ENCODE results near the gene PDE6D.
"Not testable (repeated sequence)": the region's sequence is repeated elsewhere in the genome, so short reads cannot be mapped to it uniquely, and the experiment has no call there.

Gene PDE6D

GRCh38 chr2:231712451-231713021 is 68.5 kb downstream of the PDE6D start:
- Histone ChIP-seq H3K4me1 (ENCODE audit: control insufficient read depth in 1 of 2, insufficient read depth in 2 of 2, low read length in 2 of 2) (peaks cover 25 to 36% of the 10 kb centered on the region in 2 donors), H3K4me3 (ENCODE audit: low read depth in 1 of 2, low read length in 2 of 2) (peak overlapping the region; percentile 85 to 93), H3K36me3 (ENCODE audit: control insufficient read depth in 1 of 2, insufficient read depth in 2 of 2, low read length in 2 of 2) (peaks cover 10 to 19% of the 10 kb centered on the region in 2 donors), H3K9ac (ENCODE audit: low read depth in 1 of 2, low read length in 2 of 2) (peak overlapping the region; percentile 90 to 91)
- H3K27ac ChIP-seq (ENCODE audit: low read depth, low read length); H3K27me3 ChIP-seq (ENCODE audit: control insufficient read depth in 1 of 2, insufficient read depth in 2 of 2, low read length in 2 of 2); H3K9me3 ChIP-seq (ENCODE audit: control insufficient read depth in 1 of 2, low read length in 2 of 2): not testable (repeated sequence)

GRCh38 chr2:231711677-231712450 is 69.2 kb downstream of the PDE6D start:
- peaks cover 25 to 36% of the 10 kb centered on the region in 2 donors for H3K4me1 ChIP-seq (ENCODE audit: control insufficient read depth in 1 of 2, insufficient read depth in 2 of 2, low read length in 2 of 2)

GRCh38 chr2:231710799-231711676 is 70.0 kb downstream of the PDE6D start:
- H3K9me3 ChIP-seq (ENCODE audit: control insufficient read depth in 1 of 2, low read length in 2 of 2): no peaks in the 10 kb centered on the region
- H3K4me1 ChIP-seq (ENCODE audit: control insufficient read depth in 1 of 2, insufficient read depth in 2 of 2, low read length in 2 of 2): peaks cover 25 to 36% of the 10 kb centered on the region in 2 donors
- peak overlapping the region; percentile 85 to 93 for H3K4me3 ChIP-seq (ENCODE audit: low read depth in 1 of 2, low read length in 2 of 2)
- peak overlapping the region; percentile 88 for H3K27ac ChIP-seq (ENCODE audit: low read depth, low read length)
- H3K36me3 ChIP-seq (ENCODE audit: control insufficient read depth in 1 of 2, insufficient read depth in 2 of 2, low read length in 2 of 2): peaks cover 10 to 19% of the 10 kb centered on the region in 2 donors
- no peaks in the 10 kb centered on the region for H3K27me3 ChIP-seq (ENCODE audit: control insufficient read depth in 1 of 2, insufficient read depth in 2 of 2, low read length in 2 of 2)
- H3K9ac ChIP-seq (ENCODE audit: low read depth in 1 of 2, low read length in 2 of 2): peak overlapping the region; percentile 90 to 91

More at GRCh38 chr2:231711677-231712450, 69.2 kb downstream of the PDE6D start:
- Histone ChIP-seq H3K9me3 (ENCODE audit: control insufficient read depth in 1 of 2, low read length in 2 of 2) (no peaks in the 10 kb centered on the region), H3K27ac (ENCODE audit: low read depth, low read length) (peak overlapping the region; percentile 88), H3K27me3 (ENCODE audit: control insufficient read depth in 1 of 2, insufficient read depth in 2 of 2, low read length in 2 of 2) (no peaks in the 10 kb centered on the region), H3K9ac (ENCODE audit: low read depth in 1 of 2, low read length in 2 of 2) (peak overlapping the region; percentile 90 to 91), H3K36me3 (ENCODE audit: control insufficient read depth in 1 of 2, insufficient read depth in 2 of 2, low read length in 2 of 2) (peaks cover 10 to 19% of the 10 kb centered on the region in 2 donors), H3K4me3 (ENCODE audit: low read depth in 1 of 2, low read length in 2 of 2) (peak overlapping the region; percentile 85 to 93)

GRCh38 chr2:231709981-231710798 is 70.9 kb downstream of the PDE6D start:
- peak overlapping the region; percentile 96 to 97 for H3K9ac ChIP-seq (ENCODE audit: low read depth in 1 of 2, low read length in 2 of 2)
- H3K27ac ChIP-seq (ENCODE audit: low read depth, low read length): peak overlapping the region; percentile 98
- H3K4me3 ChIP-seq (ENCODE audit: low read depth in 1 of 2, low read length in 2 of 2): peak overlapping the region; percentile 85 to 93
- peaks cover 25 to 41% of the 10 kb centered on the region in 2 donors for H3K4me1 ChIP-seq (ENCODE audit: control insufficient read depth in 1 of 2, insufficient read depth in 2 of 2, low read length in 2 of 2)
- H3K27me3 ChIP-seq (ENCODE audit: control insufficient read depth in 1 of 2, insufficient read depth in 2 of 2, low read length in 2 of 2): no peaks in the 10 kb centered on the region
- H3K36me3 ChIP-seq (ENCODE audit: control insufficient read depth in 1 of 2, insufficient read depth in 2 of 2, low read length in 2 of 2): peaks cover 10 to 19% of the 10 kb centered on the region in 2 donors
- no peaks in the 10 kb centered on the region for H3K9me3 ChIP-seq (ENCODE audit: control insufficient read depth in 1 of 2, low read length in 2 of 2)

GRCh38 chr2:231709636-231709980 is 71.5 kb downstream of the PDE6D start:
- Histone ChIP-seq H3K4me3 (ENCODE audit: low read depth in 1 of 2, low read length in 2 of 2) (peak overlapping the region; percentile 83 to 92), H3K9ac (ENCODE audit: low read depth in 1 of 2, low read length in 2 of 2) (peak overlapping the region; percentile 96 to 97), H3K36me3 (ENCODE audit: control insufficient read depth in 1 of 2, insufficient read depth in 2 of 2, low read length in 2 of 2) (peaks cover 10 to 19% of the 10 kb centered on the region in 2 donors), H3K4me1 (ENCODE audit: control insufficient read depth in 1 of 2, insufficient read depth in 2 of 2, low read length in 2 of 2) (peaks cover 21 to 39% of the 10 kb centered on the region in 2 donors), H3K27ac (ENCODE audit: low read depth, low read length) (peak overlapping the region; percentile 98), H3K9me3 (ENCODE audit: control insufficient read depth in 1 of 2, low read length in 2 of 2) (no peaks in the 10 kb centered on the region), H3K27me3 (ENCODE audit: control insufficient read depth in 1 of 2, insufficient read depth in 2 of 2, low read length in 2 of 2) (no peaks in the 10 kb centered on the region)

- H3K9me3 ChIP-seq (ENCODE audit: control insufficient read depth in 1 of 2, low read length in 2 of 2): no peaks in the 10 kb centered on the region
- no peaks in the 10 kb centered on the region for H3K27me3 ChIP-seq (ENCODE audit: control insufficient read depth in 1 of 2, insufficient read depth in 2 of 2, low read length in 2 of 2)
- peak overlapping the region; percentile 83 to 92 for H3K4me3 ChIP-seq (ENCODE audit: low read depth in 1 of 2, low read length in 2 of 2)
- peaks cover 21 to 33% of the 10 kb centered on the region in 2 donors for H3K4me1 ChIP-seq (ENCODE audit: control insufficient read depth in 1 of 2, insufficient read depth in 2 of 2, low read length in 2 of 2)
- peaks cover 10 to 15% of the 10 kb centered on the region in 2 donors for H3K36me3 ChIP-seq (ENCODE audit: control insufficient read depth in 1 of 2, insufficient read depth in 2 of 2, low read length in 2 of 2)
- peak overlapping the region; percentile 98 for H3K27ac ChIP-seq (ENCODE audit: low read depth, low read length)
- peak overlapping the region; percentile 96 to 97 for H3K9ac ChIP-seq (ENCODE audit: low read depth in 1 of 2, low read length in 2 of 2)
These were observed 72.1 kb downstream of the PDE6D start for GRCh38 chr2:231708773-231709635.

GRCh38 chr2:231707927-231708772 is 72.9 kb downstream of the PDE6D start, which contains the start of gene PTMA:
TSS of gene PTMA (plus strand) at chr2:231708525. CDS start at chr2:231708707, 182 bp downstream.
- no peaks in the 10 kb centered on the region for H3K27me3 ChIP-seq (ENCODE audit: control insufficient read depth in 1 of 2, insufficient read depth in 2 of 2, low read length in 2 of 2)

GRCh38 chr2:231707625-231707926 is 73.5 kb downstream of the PDE6D start:
- no peaks in the 10 kb centered on the region for H3K27me3 ChIP-seq (ENCODE audit: control insufficient read depth in 1 of 2, insufficient read depth in 2 of 2, low read length in 2 of 2)
- H3K36me3 ChIP-seq (ENCODE audit: control insufficient read depth in 1 of 2, insufficient read depth in 2 of 2, low read length in 2 of 2): peaks cover 9 to 10% of the 10 kb centered on the region in 2 donors
- peak overlapping the region; percentile 100 for H3K27ac ChIP-seq (ENCODE audit: low read depth, low read length)
- no peaks in the 10 kb centered on the region for H3K9me3 ChIP-seq (ENCODE audit: control insufficient read depth in 1 of 2, low read length in 2 of 2)
- peaks cover 15 to 25% of the 10 kb centered on the region in 2 donors for H3K4me1 ChIP-seq (ENCODE audit: control insufficient read depth in 1 of 2, insufficient read depth in 2 of 2, low read length in 2 of 2)
- peak overlapping the region; percentile 92 to 96 for H3K9ac ChIP-seq (ENCODE audit: low read depth in 1 of 2, low read length in 2 of 2)
- H3K4me3 ChIP-seq (ENCODE audit: low read depth in 1 of 2, low read length in 2 of 2): peak overlapping the region; percentile 56 to 73

More at GRCh38 chr2:231707927-231708772, 72.9 kb downstream of the PDE6D start, which contains the start of gene PTMA:
- Histone ChIP-seq H3K27ac (ENCODE audit: low read depth, low read length) (peak within 1 kb of the TSS; percentile 100), H3K9ac (ENCODE audit: low read depth in 1 of 2, low read length in 2 of 2) (peak within 1 kb of the TSS; percentile 96 to 97), H3K4me1 (ENCODE audit: control insufficient read depth in 1 of 2, insufficient read depth in 2 of 2, low read length in 2 of 2) (peaks cover 16 to 26% of the 10 kb centered on the region in 2 donors), H3K36me3 (ENCODE audit: control insufficient read depth in 1 of 2, insufficient read depth in 2 of 2, low read length in 2 of 2) (peaks cover 10 to 11% of the 10 kb centered on the region in 2 donors), H3K4me3 (ENCODE audit: low read depth in 1 of 2, low read length in 2 of 2) (peak within 1 kb of the TSS; percentile 83 to 92), H3K9me3 (ENCODE audit: control insufficient read depth in 1 of 2, low read length in 2 of 2) (no peaks in the 10 kb centered on the region)
